ENCODE data around the gene UBE2Q2. TPM values are rescaled to one million over a fixed set of nuclear protein-coding genes. Genes with fewer than 3 reads are reported as not detected.

UBE2Q2 gene
- total RNA-seq, 1 donor from 2014 or later = 33.6 TPM

- Mint-ChIP-seq H3K9me3 (ENCODE audit: unreplicated experiment) (no peaks in the 10 kb centered on the region), H3K4me1 (ENCODE audit: low read depth, unreplicated experiment) (no peaks in the 10 kb centered on the region), H3K4me3 (ENCODE audit: unreplicated experiment) (no peak overlapping the region), H3K36me3 (ENCODE audit: unreplicated experiment) (no peaks in the 10 kb centered on the region), H3K27me3 (ENCODE audit: unreplicated experiment) (peaks cover 2% of the 10 kb centered on the region), H3K27ac (ENCODE audit: unreplicated experiment) (peak overlapping the region; percentile 16)
- no peak for TF ChIP-seq CTCF (IDR thresholded peaks at IDR 0.05; ENCODE audit: partially characterized antibody, unreplicated experiment)
- no peak for DNase-seq
These were observed 48.6 kb downstream of the UBE2Q2 start for GRCh38 chr15:75891895-75892294.

GRCh38 chr15:75895731-75896130 is 52.5 kb downstream of the UBE2Q2 start:
- Mint-ChIP-seq H3K9me3 (ENCODE audit: unreplicated experiment) (no peaks in the 10 kb centered on the region), H3K36me3 (ENCODE audit: unreplicated experiment) (no peaks in the 10 kb centered on the region), H3K4me3 (ENCODE audit: unreplicated experiment) (no peak overlapping the region), H3K27me3 (ENCODE audit: unreplicated experiment) (no peaks in the 10 kb centered on the region), H3K27ac (ENCODE audit: unreplicated experiment) (no peak overlapping the region), H3K4me1 (ENCODE audit: low read depth, unreplicated experiment) (no peaks in the 10 kb centered on the region)
- TF ChIP-seq CTCF (IDR thresholded peaks at IDR 0.05; ENCODE audit: partially characterized antibody, unreplicated experiment) = no peak
- no peak for DNase-seq

- H3K27ac Mint-ChIP-seq (ENCODE audit: unreplicated experiment) = no peak overlapping the region
- no peaks in the 10 kb centered on the region for H3K36me3 Mint-ChIP-seq (ENCODE audit: unreplicated experiment)
- H3K9me3 Mint-ChIP-seq (ENCODE audit: unreplicated experiment) = peaks cover 23% of the 10 kb centered on the region
- TF ChIP-seq CTCF (IDR thresholded peaks at IDR 0.05; ENCODE audit: partially characterized antibody, unreplicated experiment) = no peak
- no peak overlapping the region for H3K4me3 Mint-ChIP-seq (ENCODE audit: unreplicated experiment)
- DNase-seq = no peak
- peaks cover 12% of the 10 kb centered on the region for H3K27me3 Mint-ChIP-seq (ENCODE audit: unreplicated experiment)
- H3K4me1 Mint-ChIP-seq (ENCODE audit: low read depth, unreplicated experiment) = peaks cover 26% of the 10 kb centered on the region
These were observed 57.3 kb downstream of the UBE2Q2 start for GRCh38 chr15:75900577-75900976.

GRCh38 chr15:75902129-75902557 is 58.9 kb downstream of the UBE2Q2 start:
- DNase-seq = peak; percentile 52
- Mint-ChIP-seq H3K27ac (ENCODE audit: unreplicated experiment) (peak overlapping the region; percentile 99), H3K4me1 (ENCODE audit: low read depth, unreplicated experiment) (peaks cover 27% of the 10 kb centered on the region), H3K36me3 (ENCODE audit: unreplicated experiment) (no peaks in the 10 kb centered on the region), H3K27me3 (ENCODE audit: unreplicated experiment) (peaks cover 12% of the 10 kb centered on the region), H3K4me3 (ENCODE audit: unreplicated experiment) (peak overlapping the region; percentile 89), H3K9me3 (ENCODE audit: unreplicated experiment) (peaks cover 23% of the 10 kb centered on the region)
- no peak for TF ChIP-seq CTCF (IDR thresholded peaks at IDR 0.05; ENCODE audit: partially characterized antibody, unreplicated experiment)

- no peak for TF ChIP-seq CTCF (IDR thresholded peaks at IDR 0.05; ENCODE audit: partially characterized antibody, unreplicated experiment)
- Mint-ChIP-seq H3K9me3 (ENCODE audit: unreplicated experiment) (peaks cover 23% of the 10 kb centered on the region), H3K27me3 (ENCODE audit: unreplicated experiment) (peaks cover 12% of the 10 kb centered on the region), H3K4me3 (ENCODE audit: unreplicated experiment) (peak within 1 kb of the TSS; percentile 94), H3K27ac (ENCODE audit: unreplicated experiment) (peak within 1 kb of the TSS; percentile 97), H3K4me1 (ENCODE audit: low read depth, unreplicated experiment) (peaks cover 27% of the 10 kb centered on the region), H3K36me3 (ENCODE audit: unreplicated experiment) (no peaks in the 10 kb centered on the region)
- DNase-seq = peak; percentile 95
These were observed 60.3 kb downstream of the UBE2Q2 start, which contains the start of gene FBXO22 for GRCh38 chr15:75903331-75904239. Gene FBXO22 (plus strand): TSS chr15:75903878. CDS start chr15:75903964, 86 bp downstream.

All from glutamatergic neuron (in vitro differentiated cells).